K562 (cell line): ENCODE results near the gene EMX1. TPM values are rescaled to one million over a fixed set of nuclear protein-coding genes. Genes with fewer than 3 reads are reported as not detected.

Experiments
- ATAC-seq: fragments of 200-7000 bp; cut with Tn5 transposase; 3 replicates; pipeline ENCODE4 v1.9.1; 2020; ENCODE audit warnings: moderate library complexity
- BruUV-seq: library from RNA; stranded (reverse); fragments of 400-500 nt; replicated peaks from 2 replicates; lab custom pipeline; 2021; lab: Mats Ljungman, UMichigan
- CTCF ChIA-PET: fragments of 300-600 bp; formaldehyde crosslinking; extraction: SDS; loops from one replicate; lab custom pipeline; 2021; ENCODE audit warnings: low intra/inter-chr PET ratio; lab: Yijun Ruan, JAX
- POLR2A ChIA-PET: fragments of 300-600, 350-650 bp; sonication (Branson Sonifier 250); formaldehyde crosslinking; extraction: SDS; loops from one replicate; lab custom pipeline; 2021; ENCODE audit warnings: antibody characterized with exemption, inconsistent platforms; lab: Yijun Ruan, JAX
- DNase-seq, 4 experiments: peaks; one replicate each; pipeline versions ENCODE4 v3.0.0 to v3.0.0-alpha.2; 2011 to 2018; ENCODE audit warnings: low spot score in 3 of 4, mixed read lengths in 3 of 4; ENCODE audit errors: extremely low read depth in 1 of 4
- FAIRE-seq: peaks from 2 replicates; lab custom pipeline; 2011; peaks lifted over from hg19 to GRCh38; lab: Jason Lieb, UNC
- H2AFZ ChIP-seq: 2 replicates; pipeline ENCODE4 v1.6.0; 2011; ENCODE audit warnings: low read depth, low read length, control low read depth, inconsistent platforms
- H3K27ac ChIP-seq: fragments of 200-600 bp; 3 replicates; pipeline ENCODE4 v1.8.0; 2011; ENCODE audit warnings: low read depth, mild to moderate bottlenecking, control low read depth, inconsistent platforms, low read length, moderate library complexity, mixed read lengths; ENCODE audit errors: extremely low read depth
- H3K27me3 ChIP-seq, 2 experiments: fragments of 300-600 bp in 1 of 2; 2 replicates in 1 of 2; 3 replicates in 1 of 2; pipeline versions ENCODE4 v1.6.0 to v1.8.0; 2011; ENCODE audit warnings: inconsistent platforms in 2 of 2, low read length in 2 of 2, mild to moderate bottlenecking in 1 of 2, mixed read lengths in 1 of 2, moderate library complexity in 1 of 2; ENCODE audit not compliant: control insufficient read depth in 2 of 2, insufficient read depth in 2 of 2
- H3K36me3 ChIP-seq: fragments of 300-600 bp; 3 replicates; pipeline ENCODE4 v1.8.0; 2011; ENCODE audit warnings: mild to moderate bottlenecking, low read length, inconsistent platforms; ENCODE audit not compliant: control insufficient read depth, insufficient read depth
- H3K4me1 ChIP-seq, 2 experiments: fragments of 200-600 bp in 1 of 2; replicated peaks in 1 of 2; 2 replicates in 1 of 2; 3 replicates in 1 of 2; pipeline versions ENCODE4 v1.5.1 to v1.8.0; 2011; ENCODE audit warnings: inconsistent platforms in 2 of 2, low read length in 2 of 2, mild to moderate bottlenecking in 1 of 2, mixed read lengths in 1 of 2, moderate library complexity in 1 of 2; ENCODE audit not compliant: control insufficient read depth in 2 of 2, insufficient read depth in 2 of 2
- H3K4me2 ChIP-seq: 2 replicates; pipeline ENCODE4 v1.6.1; 2011; ENCODE audit warnings: low read length, control low read depth, inconsistent platforms, mixed read lengths; ENCODE audit not compliant: insufficient read depth
- H3K4me3 ChIP-seq: fragments of 200-600 bp; sonication (generic), shearing (Covaris generic); 2 replicates; pipeline ENCODE4 v1.5.1; 2016; ENCODE audit warnings: control low read depth, inconsistent platforms
- H3K79me2 ChIP-seq: fragments of 200-600 bp; 3 replicates; pipeline ENCODE4 v1.8.0; 2011; ENCODE audit warnings: low read length, inconsistent platforms; ENCODE audit not compliant: control insufficient read depth, insufficient read depth
- H3K9ac ChIP-seq, 2 experiments: 2 replicates each; pipeline versions ENCODE4 v1.6.0 to v1.6.1; 2011; ENCODE audit warnings: low read depth in 2 of 2, low read length in 2 of 2, control low read depth in 1 of 2, inconsistent platforms in 1 of 2, mild to moderate bottlenecking in 1 of 2, mixed read lengths in 1 of 2; ENCODE audit not compliant: insufficient read depth in 1 of 2
- H3K9me1 ChIP-seq: one replicate; pipeline ENCODE4 v1.6.0; 2011; ENCODE audit warnings: inconsistent platforms, mild to moderate bottlenecking, low read length, moderate library complexity; ENCODE audit not compliant: control insufficient read depth, insufficient read depth
- H3K9me3 ChIP-seq: replicated peaks from 2 replicates; pipeline ENCODE4 v1.5.1; 2011; ENCODE audit warnings: low read depth, low read length, inconsistent platforms; ENCODE audit not compliant: control insufficient read depth, insufficient read depth
- H4K20me1 ChIP-seq: replicated peaks from 2 replicates; pipeline ENCODE4 v1.6.1; 2011; ENCODE audit warnings: low read length, inconsistent platforms, mixed read lengths; ENCODE audit not compliant: control insufficient read depth, insufficient read depth
- WGBS: fragments of 100-300 bp; shearing (Covaris generic); methylation state at CpG from one replicate; pipeline ENCODE4 v1.1.6; 2016; ENCODE audit warnings: low coverage, mixed read lengths; ENCODE audit not compliant: insufficient coverage; ENCODE audit errors: missing lambda C conversion rate; 5-methylcytosine and 5-hydroxymethylcytosine counted together
- in situ Hi-C: fragments of 300-500 bp; cut with MboI; formaldehyde crosslinking; loops from 4 replicates; pipeline ENCODE4 v1.15.0; 2018; ENCODE audit warnings: inconsistent platforms, mixed read lengths
- intact Hi-C: fragments of 100-400 bp; cut with micrococcal nuclease; formaldehyde crosslinking; loops from 2 replicates; pipeline ENCODE4 v1.14.2; 2022
- polyA plus RNA-seq, 8 experiments: library from polyadenylated mRNA; depleted of rRNA in 4 of 8; stranded (reverse) in 5 of 8; unstranded in 3 of 8; fragments of >200 nt; fragmentation: Nextera tagmentation in 2 of 8; fragmentation: Illumina TruSeq in 1 of 8; extraction: Ambion mirVana in 2 of 8; extraction: Trizol in 1 of 8; gene quantifications; 2 replicates each; pipeline versions ENCODE4 v1.2.1 to v1.2.3, GENCODE V29; 2011 to 2014; ENCODE audit warnings: inconsistent platforms in 1 of 8, missing spikeins in 1 of 8
- total RNA-seq, 7 experiments: library from RNA; depleted of rRNA in 6 of 7; stranded (reverse); fragments of >200 nt in 6 of 7; fragmentation: Illumina TruSeq in 2 of 7; extraction: Trizol in 2 of 7; gene quantifications; 2 replicates each; pipeline versions ENCODE4 v1.2.1 to v1.2.3, GENCODE V29; 2011 to 2021; ENCODE audit warnings: low replicate concordance in 1 of 7
- TF ChIP-seq, protein P1 (sequence below): fragments of 450-650 bp; IDR thresholded peaks from 2 replicates; pipeline ENCODE4 v1.6.1; 2017; ENCODE audit warnings: antibody characterized with exemption, mild to moderate bottlenecking
- TF ChIP-seq, protein P2 (sequence below), 2 experiments: fragments of 450-650 bp in 1 of 2; sonication (generic) in 1 of 2; formaldehyde crosslinking in 1 of 2; IDR thresholded peaks; 2 replicates each; pipeline versions ENCODE4 v1.7.1 to v1.9.0; 2016 to 2022; ENCODE audit warnings: inconsistent platforms in 1 of 2, mild to moderate bottlenecking in 1 of 2, missing genetic modification reagents in 1 of 2

Gene EMX1
- total and polyA plus RNA-seq, 9 of the 15 experiments (the other 6 are each of a cell fraction or from before 2014, with no cell fraction given), result 0.10 to 0.32 (median 0.21) TPM; not detected in 6

- in situ Hi-C loops (no loop called here), intact Hi-C loops (no loop called here)
- H3K4me3 ChIP-seq, result no peak overlapping the region
- no peaks in the 10 kb centered on the region for H3K9me1 ChIP-seq
- H3K79me2 ChIP-seq, result no peaks in the 10 kb centered on the region
- no peak overlapping the region for H3K4me2 ChIP-seq
- H3K9me3 ChIP-seq, result no peaks in the 10 kb centered on the region
- H3K9ac ChIP-seq, result no peak overlapping the region
- no peak overlapping the region for H3K27ac ChIP-seq
- DNase-seq (no peak), FAIRE-seq (no peak), ATAC-seq (no peak)
- TF ChIP-seq, protein P1, sequence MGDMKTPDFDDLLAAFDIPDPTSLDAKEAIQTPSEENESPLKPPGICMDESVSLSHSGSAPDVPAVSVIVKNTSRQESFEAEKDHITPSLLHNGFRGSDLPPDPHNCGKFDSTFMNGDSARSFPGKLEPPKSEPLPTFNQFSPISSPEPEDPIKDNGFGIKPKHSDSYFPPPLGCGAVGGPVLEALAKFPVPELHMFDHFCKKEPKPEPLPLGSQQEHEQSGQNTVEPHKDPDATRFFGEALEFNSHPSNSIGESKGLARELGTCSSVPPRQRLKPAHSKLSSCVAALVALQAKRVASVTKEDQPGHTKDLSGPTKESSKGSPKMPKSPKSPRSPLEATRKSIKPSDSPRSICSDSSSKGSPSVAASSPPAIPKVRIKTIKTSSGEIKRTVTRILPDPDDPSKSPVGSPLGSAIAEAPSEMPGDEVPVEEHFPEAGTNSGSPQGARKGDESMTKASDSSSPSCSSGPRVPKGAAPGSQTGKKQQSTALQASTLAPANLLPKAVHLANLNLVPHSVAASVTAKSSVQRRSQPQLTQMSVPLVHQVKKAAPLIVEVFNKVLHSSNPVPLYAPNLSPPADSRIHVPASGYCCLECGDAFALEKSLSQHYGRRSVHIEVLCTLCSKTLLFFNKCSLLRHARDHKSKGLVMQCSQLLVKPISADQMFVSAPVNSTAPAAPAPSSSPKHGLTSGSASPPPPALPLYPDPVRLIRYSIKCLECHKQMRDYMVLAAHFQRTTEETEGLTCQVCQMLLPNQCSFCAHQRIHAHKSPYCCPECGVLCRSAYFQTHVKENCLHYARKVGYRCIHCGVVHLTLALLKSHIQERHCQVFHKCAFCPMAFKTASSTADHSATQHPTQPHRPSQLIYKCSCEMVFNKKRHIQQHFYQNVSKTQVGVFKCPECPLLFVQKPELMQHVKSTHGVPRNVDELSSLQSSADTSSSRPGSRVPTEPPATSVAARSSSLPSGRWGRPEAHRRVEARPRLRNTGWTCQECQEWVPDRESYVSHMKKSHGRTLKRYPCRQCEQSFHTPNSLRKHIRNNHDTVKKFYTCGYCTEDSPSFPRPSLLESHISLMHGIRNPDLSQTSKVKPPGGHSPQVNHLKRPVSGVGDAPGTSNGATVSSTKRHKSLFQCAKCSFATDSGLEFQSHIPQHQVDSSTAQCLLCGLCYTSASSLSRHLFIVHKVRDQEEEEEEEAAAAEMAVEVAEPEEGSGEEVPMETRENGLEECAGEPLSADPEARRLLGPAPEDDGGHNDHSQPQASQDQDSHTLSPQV, result no peak
- TF ChIP-seq, protein P2, sequence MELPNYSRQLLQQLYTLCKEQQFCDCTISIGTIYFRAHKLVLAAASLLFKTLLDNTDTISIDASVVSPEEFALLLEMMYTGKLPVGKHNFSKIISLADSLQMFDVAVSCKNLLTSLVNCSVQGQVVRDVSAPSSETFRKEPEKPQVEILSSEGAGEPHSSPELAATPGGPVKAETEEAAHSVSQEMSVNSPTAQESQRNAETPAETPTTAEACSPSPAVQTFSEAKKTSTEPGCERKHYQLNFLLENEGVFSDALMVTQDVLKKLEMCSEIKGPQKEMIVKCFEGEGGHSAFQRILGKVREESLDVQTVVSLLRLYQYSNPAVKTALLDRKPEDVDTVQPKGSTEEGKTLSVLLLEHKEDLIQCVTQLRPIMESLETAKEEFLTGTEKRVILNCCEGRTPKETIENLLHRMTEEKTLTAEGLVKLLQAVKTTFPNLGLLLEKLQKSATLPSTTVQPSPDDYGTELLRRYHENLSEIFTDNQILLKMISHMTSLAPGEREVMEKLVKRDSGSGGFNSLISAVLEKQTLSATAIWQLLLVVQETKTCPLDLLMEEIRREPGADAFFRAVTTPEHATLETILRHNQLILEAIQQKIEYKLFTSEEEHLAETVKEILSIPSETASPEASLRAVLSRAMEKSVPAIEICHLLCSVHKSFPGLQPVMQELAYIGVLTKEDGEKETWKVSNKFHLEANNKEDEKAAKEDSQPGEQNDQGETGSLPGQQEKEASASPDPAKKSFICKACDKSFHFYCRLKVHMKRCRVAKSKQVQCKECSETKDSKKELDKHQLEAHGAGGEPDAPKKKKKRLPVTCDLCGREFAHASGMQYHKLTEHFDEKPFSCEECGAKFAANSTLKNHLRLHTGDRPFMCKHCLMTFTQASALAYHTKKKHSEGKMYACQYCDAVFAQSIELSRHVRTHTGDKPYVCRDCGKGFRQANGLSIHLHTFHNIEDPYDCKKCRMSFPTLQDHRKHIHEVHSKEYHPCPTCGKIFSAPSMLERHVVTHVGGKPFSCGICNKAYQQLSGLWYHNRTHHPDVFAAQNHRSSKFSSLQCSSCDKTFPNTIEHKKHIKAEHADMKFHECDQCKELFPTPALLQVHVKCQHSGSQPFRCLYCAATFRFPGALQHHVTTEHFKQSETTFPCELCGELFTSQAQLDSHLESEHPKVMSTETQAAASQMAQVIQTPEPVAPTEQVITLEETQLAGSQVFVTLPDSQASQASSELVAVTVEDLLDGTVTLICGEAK (IDR thresholded peaks at IDR 0.05), result 0 out of 2 replicates have a peak, but pooled peaks have one; percentile 61
- TF ChIP-seq, protein P2 (CRISPR knock-in tag; IDR thresholded peaks at IDR 0.05), result no peak
- POLR2A ChIA-PET, result no interaction called here
- CTCF ChIA-PET, result no interaction called here
- no TSS peak for BruUV-seq
- H4K20me1 ChIP-seq, result peaks cover 23% of the 10 kb centered on the region
- peaks cover 48 to 84% of the 10 kb centered on the region in 2 experiments for H3K27me3 ChIP-seq
- H2AFZ ChIP-seq, result no peak overlapping the region
- H3K36me3 ChIP-seq, result no peaks in the 10 kb centered on the region
- peaks cover 0 to 11% of the 10 kb centered on the region in 2 experiments; a peak in 1 of 5 replicates for H3K4me1 ChIP-seq
- 2% methylated on average over 8 of the region's 8 CpGs for WGBS
Observed at GRCh38 chr2:72927619-72928550, 10.6 kb downstream of the EMX1 start.
